Measurements from ENCODE around the gene APOBEC3H. TPM values are rescaled to one million over a fixed set of nuclear protein-coding genes. Genes with fewer than 3 reads are reported as not detected.
"Not testable (repeated sequence)": the region's sequence is repeated elsewhere in the genome, so short reads cannot be mapped to it uniquely, and the experiment has no call there.

The APOBEC3H gene
- total and polyA plus RNA-seq, 10 donors, result 0.70 to 3.8 (median 2.2) TPM; not detected in 1

- WGBS, 5 donors, result 89 to 93% (median 91%) methylated on average over 7 of the region's 7 CpGs
- Histone ChIP-seq H3K27me3 (replicated peaks in 1 of 7) (no peaks in the 10 kb centered on the region), H3K36me3 (peaks cover 0 to 6% (median 0%) of the 10 kb centered on the region in 6 donors), H3K27ac (peak overlapping the region in 3 of 8 donors; percentile 76 to 88 (median 78)), H3K4me1 (peaks cover 0 to 68% (median 22%) of the 10 kb centered on the region in 6 donors), H3K4me3 (no peak overlapping the region), H3K9me3 (no peaks in the 10 kb centered on the region)
- intact Hi-C loops (cut with DNase I; ENCODE audit: low total_unique reads), result loop anchor here (10.0 kb wide), 1 partner anchor 55 kb away; the partner anchor contains the start of gene APOBEC3C
- DNase-seq, result no peak
- no peak for TF ChIP-seq POLR2A (IDR thresholded peaks at IDR 0.05)
- TF ChIP-seq CTCF (IDR thresholded peaks at IDR 0.05 in 8 of 11, conservative IDR thresholded peaks at IDR 0.05 in 3 of 11), result no peak
- no peak for TF ChIP-seq POLR2AphosphoS5 (IDR thresholded peaks at IDR 0.05)
These were observed 26.9 kb upstream of the APOBEC3H start for GRCh38 chr22:39070186-39070585.

- Histone ChIP-seq H3K4me1 (peaks cover 0 to 73% (median 26%) of the 10 kb centered on the region in 6 donors), H3K27ac (peak overlapping the region in 6 of 8 donors; percentile 58 to 91 (median 77)), H3K4me3 (peak overlapping the region in 1 of 8 donors; percentile 24)
- not testable (repeated sequence) for DNase-seq; H3K27me3 ChIP-seq (replicated peaks in 1 of 7); H3K36me3 ChIP-seq; H3K9me3 ChIP-seq
- TF ChIP-seq POLR2AphosphoS5 (IDR thresholded peaks at IDR 0.05), result peak in 1 of 3 donors; percentile 29
- intact Hi-C loops (cut with DNase I; ENCODE audit: low total_unique reads), result loop anchor here (10.0 kb wide), 1 partner anchor 58 kb away; the partner anchor contains the start of gene APOBEC3C
- WGBS, 5 donors, result 56 to 81% (median 59%) methylated on average over 6 to 7 of the region's 7 CpGs
These were observed 24.5 kb upstream of the APOBEC3H start for GRCh38 chr22:39072581-39072981.

GRCh38 chr22:39073981-39074380 is 23.1 kb upstream of the APOBEC3H start:
- 47 to 68% (median 49%) methylated on average over 2 of the region's 2 CpGs for WGBS, 5 donors

GRCh38 chr22:39076155-39077025 is 20.7 kb upstream of the APOBEC3H start:
- peak in 1 of 3 donors; percentile 12 for TF ChIP-seq POLR2AphosphoS5 (IDR thresholded peaks at IDR 0.05)
- Histone ChIP-seq H3K4me1 (peaks cover 20 to 79% (median 57%) of the 10 kb centered on the region in 6 donors), H3K4me3 (peak overlapping the region in 5 of 8 donors; percentile 25 to 82 (median 60)), H3K27ac (peak overlapping the region; percentile 42 to 96 (median 90)), H3K36me3 (peaks cover 0 to 25% (median 6%) of the 10 kb centered on the region in 6 donors)
- DNase-seq; H3K9me3 ChIP-seq; H3K27me3 ChIP-seq (replicated peaks in 1 of 7): not testable (repeated sequence)
- 23 to 64% (median 37%) methylated on average over 9 to 22 of the region's 24 CpGs for WGBS, 5 donors
- intact Hi-C loops (cut with DNase I; ENCODE audit: low total_unique reads), result loop anchor here (10.0 kb wide), 1 partner anchor 62 kb away; the partner anchor contains the start of gene APOBEC3C

More at GRCh38 chr22:39073981-39074380, 23.1 kb upstream of the APOBEC3H start:
- H3K4me1 ChIP-seq, result peaks cover 8 to 79% (median 37%) of the 10 kb centered on the region in 6 donors
- H3K9me3 ChIP-seq, result no peaks in the 10 kb centered on the region
- H3K4me3 ChIP-seq, result no peak overlapping the region
- H3K27ac ChIP-seq, result peak overlapping the region in 5 of 8 donors; percentile 0 to 91 (median 78)
- intact Hi-C loops (cut with DNase I; ENCODE audit: low total_unique reads), result loop anchor here (10.0 kb wide), 1 partner anchor 59 kb away; the partner anchor contains the start of gene APOBEC3C
- TF ChIP-seq CTCF (IDR thresholded peaks at IDR 0.05 in 8 of 11, conservative IDR thresholded peaks at IDR 0.05 in 3 of 11), result no peak
- TF ChIP-seq POLR2A (IDR thresholded peaks at IDR 0.05), result no peak
- no peak for TF ChIP-seq POLR2AphosphoS5 (IDR thresholded peaks at IDR 0.05)
- DNase-seq, result no peak
- no peaks in the 10 kb centered on the region for H3K27me3 ChIP-seq (replicated peaks in 1 of 7)
- peaks cover 0 to 5% (median 0%) of the 10 kb centered on the region in 6 donors for H3K36me3 ChIP-seq
